Stomach (tissue), 9 donors: ENCODE results near the gene SRC. TPM values are rescaled to one million over a fixed set of nuclear protein-coding genes. Genes with fewer than 3 reads are reported as not detected.

ENCODE experiments used
- DNase-seq, 2 donors: peaks; one replicate each; pipeline versions ENCODE4 v3.0.0 to v3.0.0-alpha.2; 2013 to 2019
- H3K27ac ChIP-seq, 5 donors: fragments of 200-600 bp in 4 of 5; sonication (generic) in 4 of 5; one replicate each; pipeline ENCODE4 v1.5.1; 2013 to 2019; ENCODE audit warnings: mild to moderate bottlenecking in 1 of 5, moderate library complexity in 1 of 5
- H3K27me3 ChIP-seq, 3 donors: fragments of 200-600 bp; sonication (generic); one replicate each; pipeline ENCODE4 v1.5.1; 2017 to 2019; ENCODE audit warnings: mixed run types in 1 of 3
- H3K36me3 ChIP-seq, 4 donors: fragments of 200-600 bp; sonication (generic); 1 replicate in 3 of 4; 2 replicates in 1 of 4; pipeline ENCODE4 v1.5.1; 2016 to 2019
- H3K4me1 ChIP-seq, 4 donors: fragments of 200-600 bp; sonication (generic); one replicate each; pipeline ENCODE4 v1.5.1; 2016 to 2019
- H3K4me3 ChIP-seq, 4 donors: fragments of 200-600 bp; sonication (generic) in 3 of 4; one replicate each; pipeline ENCODE4 v1.5.1; 2016 to 2019; ENCODE audit warnings: mild to moderate bottlenecking in 1 of 4
- H3K9me3 ChIP-seq, 4 donors: fragments of 200-600 bp; sonication (generic); one replicate each; pipeline ENCODE4 v1.5.1; 2016 to 2019
- EP300 ChIP-seq: sonication (generic); formaldehyde crosslinking; IDR thresholded peaks from one replicate; pipeline ENCODE4 v1.6.1; 2017; ENCODE audit warnings: antibody characterized with exemption
- POLR2A ChIP-seq, 4 donors: fragments of 450-650 bp; IDR thresholded peaks; one replicate each; pipeline ENCODE4 v1.6.1; 2016; ENCODE audit warnings: antibody characterized with exemption in 4 of 4, control low read depth in 2 of 4, mild to moderate bottlenecking in 1 of 4, moderate library complexity in 1 of 4
- POLR2AphosphoS5 ChIP-seq, 3 donors: sonication (generic); formaldehyde crosslinking; IDR thresholded peaks; one replicate each; pipeline ENCODE4 v1.6.1; 2016; ENCODE audit warnings: antibody characterized with exemption in 3 of 3
- WGBS, 5 donors: extraction: QIAGEN DNeasy Blood & Tissue Kit in 3 of 5; methylation state at CpG; one replicate each; pipeline versions ENCODE4 v1.1.5 to v1.1.7; 2013 to 2018; 5-methylcytosine and 5-hydroxymethylcytosine counted together
- intact Hi-C: fragments of 100-400 bp; cut with DNase I; formaldehyde crosslinking; loops from one replicate; pipeline ENCODE4 v1.15.1; 2023; ENCODE audit warnings: low total_unique reads
- polyA plus RNA-seq, 3 donors: library from polyadenylated mRNA; stranded (reverse); fragments of 200-250 nt; gene quantifications; one replicate each; pipeline ENCODE4 v1.2.3, GENCODE V29; 2013
- total RNA-seq, 5 donors: library from RNA; depleted of rRNA; stranded (reverse); fragments of >200 nt; gene quantifications; one replicate each; pipeline versions ENCODE4 v1.1.0 to v1.2.3, GENCODE V29; 2014 to 2016
- TF ChIP-seq, protein P1 (sequence below), 7 experiments: fragments of 450-650 bp in 4 of 7; fragments of 200-600 bp in 3 of 7; sonication (generic) in 3 of 7; IDR thresholded peaks; one replicate each; pipeline ENCODE4 v1.5.1; 2016 to 2019; ENCODE audit warnings: antibody characterized with exemption in 7 of 7, control low read depth in 2 of 7, mild to moderate bottlenecking in 1 of 7
- donor health status: healthy with polysubstance abuse.
- donor health status: Bipolar disorder and iron deficiency.
- donor health status: healthy.

SRC gene
- total and polyA plus RNA-seq, 8 donors, result 31.6 to 471 (median 47.3) TPM

DNA sequence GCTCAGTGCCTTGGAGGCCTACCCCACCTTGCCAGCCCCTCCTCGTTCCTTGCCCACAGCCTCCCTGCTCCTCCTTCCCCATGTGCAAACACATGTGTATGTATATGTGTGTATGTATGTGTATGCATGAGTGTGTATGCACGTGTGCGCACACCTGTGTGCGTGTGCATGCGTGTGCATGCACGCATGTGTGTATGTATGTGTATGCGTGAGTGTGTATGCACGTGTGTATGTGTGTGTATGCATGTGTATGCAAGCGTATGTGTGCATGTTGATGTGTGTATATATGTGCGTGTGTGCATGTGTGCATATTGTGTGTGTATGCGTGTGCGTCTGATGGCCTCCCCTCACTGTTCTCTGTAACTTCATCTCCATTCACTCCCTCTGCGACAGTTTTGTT is 74.7 kb downstream of the SRC start:
- H3K36me3 ChIP-seq, result no peaks in the 10 kb centered on the region
- TF ChIP-seq POLR2AphosphoS5 (IDR thresholded peaks at IDR 0.05) (no peak), EP300 (no peak), POLR2A (IDR thresholded peaks at IDR 0.05) (no peak)
- TF ChIP-seq, protein P1, sequence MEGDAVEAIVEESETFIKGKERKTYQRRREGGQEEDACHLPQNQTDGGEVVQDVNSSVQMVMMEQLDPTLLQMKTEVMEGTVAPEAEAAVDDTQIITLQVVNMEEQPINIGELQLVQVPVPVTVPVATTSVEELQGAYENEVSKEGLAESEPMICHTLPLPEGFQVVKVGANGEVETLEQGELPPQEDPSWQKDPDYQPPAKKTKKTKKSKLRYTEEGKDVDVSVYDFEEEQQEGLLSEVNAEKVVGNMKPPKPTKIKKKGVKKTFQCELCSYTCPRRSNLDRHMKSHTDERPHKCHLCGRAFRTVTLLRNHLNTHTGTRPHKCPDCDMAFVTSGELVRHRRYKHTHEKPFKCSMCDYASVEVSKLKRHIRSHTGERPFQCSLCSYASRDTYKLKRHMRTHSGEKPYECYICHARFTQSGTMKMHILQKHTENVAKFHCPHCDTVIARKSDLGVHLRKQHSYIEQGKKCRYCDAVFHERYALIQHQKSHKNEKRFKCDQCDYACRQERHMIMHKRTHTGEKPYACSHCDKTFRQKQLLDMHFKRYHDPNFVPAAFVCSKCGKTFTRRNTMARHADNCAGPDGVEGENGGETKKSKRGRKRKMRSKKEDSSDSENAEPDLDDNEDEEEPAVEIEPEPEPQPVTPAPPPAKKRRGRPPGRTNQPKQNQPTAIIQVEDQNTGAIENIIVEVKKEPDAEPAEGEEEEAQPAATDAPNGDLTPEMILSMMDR (IDR thresholded peaks at IDR 0.05), result no peak
- WGBS, 5 donors, result 81 to 91% (median 88%) methylated on average over 13 of the region's 13 CpGs
- H3K27ac ChIP-seq, result no peak overlapping the region
- peaks cover 0 to 88% (median 44%) of the 10 kb centered on the region in 3 donors for H3K27me3 ChIP-seq
- no peaks in the 10 kb centered on the region for H3K4me1 ChIP-seq
- no peak overlapping the region for H3K4me3 ChIP-seq
- no peaks in the 10 kb centered on the region for H3K9me3 ChIP-seq
- intact Hi-C loops, result no loop called here
- no peak for DNase-seq

DNA sequence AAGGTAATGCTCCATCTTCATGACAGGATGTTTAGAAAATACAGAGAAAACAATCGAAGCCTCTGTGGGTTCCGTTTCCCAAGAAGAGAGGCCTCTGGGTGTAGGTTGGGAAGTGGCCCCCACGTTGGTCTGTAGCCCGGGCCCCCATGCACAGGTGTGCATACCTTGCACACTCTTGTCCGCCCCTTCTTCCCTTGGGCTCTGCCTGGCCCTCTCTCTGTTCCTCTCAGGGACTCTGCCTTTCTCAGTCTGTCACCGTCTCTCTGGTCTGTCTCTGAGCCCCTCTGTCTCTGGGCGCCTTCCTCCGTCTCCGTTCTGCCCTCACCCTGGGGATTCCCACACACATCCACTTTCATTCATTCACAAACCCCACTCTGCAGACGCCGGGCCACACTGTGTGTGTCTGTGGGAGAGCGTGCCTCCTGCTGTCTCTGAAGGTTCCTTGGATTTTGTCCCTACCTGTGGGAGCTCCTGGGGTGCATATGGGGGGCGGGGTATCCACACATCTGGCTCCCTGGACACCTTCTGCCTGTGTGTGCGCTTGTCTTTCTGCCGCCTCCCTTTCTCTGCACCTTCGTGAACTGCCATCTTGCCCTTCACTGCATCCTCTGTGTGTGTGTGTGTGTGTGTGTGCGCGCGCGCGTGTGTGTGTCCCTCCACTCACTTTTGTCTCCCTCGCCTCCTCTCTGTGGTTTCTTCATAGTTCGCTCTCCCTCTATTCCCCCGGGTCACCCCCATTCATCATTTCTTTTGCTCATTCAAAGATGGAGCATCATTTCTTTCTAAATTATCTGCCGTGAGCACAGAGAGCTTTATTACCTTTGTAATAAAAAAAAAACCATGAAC is 75.3 kb downstream of the SRC start:
- TF ChIP-seq EP300 (no peak), POLR2A (IDR thresholded peaks at IDR 0.05) (no peak), POLR2AphosphoS5 (IDR thresholded peaks at IDR 0.05) (no peak)
- TF ChIP-seq, protein P1 (IDR thresholded peaks at IDR 0.05), result no peak
- Histone ChIP-seq H3K27me3 (peaks cover 0 to 88% (median 39%) of the 10 kb centered on the region in 3 donors), H3K36me3 (no peaks in the 10 kb centered on the region), H3K4me1 (no peaks in the 10 kb centered on the region), H3K27ac (no peak overlapping the region), H3K9me3 (no peaks in the 10 kb centered on the region), H3K4me3 (no peak overlapping the region)
- 58 to 71% (median 64%) methylated on average over 23 to 25 of the region's 25 CpGs for WGBS, 5 donors
- intact Hi-C loops, result no loop called here
- DNase-seq, result no peak

DNA sequence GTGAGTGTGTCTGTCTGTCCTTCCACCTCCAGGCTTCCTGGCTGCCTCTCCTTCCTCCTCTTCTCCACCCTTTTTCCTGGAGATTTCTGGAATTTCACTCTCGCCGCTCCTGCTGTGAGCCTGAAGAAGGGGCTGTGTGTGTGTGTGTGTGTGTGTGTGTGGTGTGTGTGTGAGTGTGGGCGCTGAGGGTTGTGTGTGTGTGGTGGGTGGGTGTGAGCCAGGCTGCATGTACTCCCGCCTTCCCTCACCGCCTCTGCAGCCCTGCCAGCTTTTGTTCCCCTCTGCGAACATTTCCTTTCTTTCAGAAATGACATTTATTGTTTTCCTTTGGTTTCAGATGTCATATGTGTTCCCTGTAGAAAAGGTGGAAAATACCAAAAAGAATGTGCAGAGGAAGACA is 76.0 kb downstream of the SRC start:
- H3K4me3 ChIP-seq, result no peak overlapping the region
- H3K36me3 ChIP-seq, result no peaks in the 10 kb centered on the region
- intact Hi-C loops, result no loop called here
- DNase-seq, result no peak
- peaks cover 0 to 91% (median 39%) of the 10 kb centered on the region in 3 donors for H3K27me3 ChIP-seq
- H3K27ac ChIP-seq, result no peak overlapping the region
- H3K4me1 ChIP-seq, result no peaks in the 10 kb centered on the region
- H3K9me3 ChIP-seq, result no peaks in the 10 kb centered on the region
- TF ChIP-seq EP300, result no peak
- no peak for TF ChIP-seq POLR2AphosphoS5 (IDR thresholded peaks at IDR 0.05)
- TF ChIP-seq, protein P1 (IDR thresholded peaks at IDR 0.05), result no peak
- TF ChIP-seq POLR2A (IDR thresholded peaks at IDR 0.05), result no peak
- WGBS, 5 donors, result 9 to 21% (median 17%) methylated on average over 6 of the region's 6 CpGs

DNA sequence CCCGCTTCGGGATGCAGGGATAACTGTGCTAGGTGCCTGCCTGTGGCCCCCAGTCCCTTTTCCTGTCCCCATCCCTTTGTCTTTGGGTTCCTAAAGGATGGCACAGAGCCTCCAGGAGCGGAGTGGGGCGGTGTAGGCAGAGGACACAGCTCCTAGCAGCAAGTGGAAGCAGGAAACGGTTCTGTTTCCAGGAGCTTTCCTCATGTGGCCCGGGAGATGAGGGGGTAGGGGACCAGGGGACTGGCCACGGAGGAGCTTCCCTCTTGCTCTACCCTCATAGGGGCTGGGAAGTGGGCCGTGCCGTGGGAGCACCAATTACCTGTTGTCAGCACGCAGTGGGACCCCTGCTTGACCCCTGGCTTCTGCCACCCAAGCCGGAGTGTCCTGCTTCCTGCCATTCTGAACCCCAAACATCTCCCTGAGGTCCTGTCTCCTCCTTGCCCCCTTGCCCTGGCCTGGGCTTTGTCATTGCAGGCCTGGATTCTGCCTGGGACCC is 76.9 kb downstream of the SRC start:
- Histone ChIP-seq H3K4me1 (no peaks in the 10 kb centered on the region), H3K27me3 (peaks cover 0 to 91% (median 35%) of the 10 kb centered on the region in 3 donors), H3K9me3 (no peaks in the 10 kb centered on the region), H3K4me3 (no peak overlapping the region), H3K27ac (no peak overlapping the region), H3K36me3 (no peaks in the 10 kb centered on the region)
- intact Hi-C loops, result no loop called here
- 53 to 68% (median 55%) methylated on average over 9 to 11 of the region's 11 CpGs for WGBS, 5 donors
- DNase-seq, result no peak
- no peak for TF ChIP-seq POLR2A (IDR thresholded peaks at IDR 0.05)
- no peak for TF ChIP-seq EP300
- no peak for TF ChIP-seq POLR2AphosphoS5 (IDR thresholded peaks at IDR 0.05)
- TF ChIP-seq, protein P1 (IDR thresholded peaks at IDR 0.05), result no peak
